EH (cell line): ENCODE results near the gene RAB7A.

Experiments
- DNase-seq: peaks from one replicate; pipeline ENCODE4 v3.0.0-alpha.2; 2015; ENCODE audit warnings: low read depth

The RAB7A gene

DNA sequence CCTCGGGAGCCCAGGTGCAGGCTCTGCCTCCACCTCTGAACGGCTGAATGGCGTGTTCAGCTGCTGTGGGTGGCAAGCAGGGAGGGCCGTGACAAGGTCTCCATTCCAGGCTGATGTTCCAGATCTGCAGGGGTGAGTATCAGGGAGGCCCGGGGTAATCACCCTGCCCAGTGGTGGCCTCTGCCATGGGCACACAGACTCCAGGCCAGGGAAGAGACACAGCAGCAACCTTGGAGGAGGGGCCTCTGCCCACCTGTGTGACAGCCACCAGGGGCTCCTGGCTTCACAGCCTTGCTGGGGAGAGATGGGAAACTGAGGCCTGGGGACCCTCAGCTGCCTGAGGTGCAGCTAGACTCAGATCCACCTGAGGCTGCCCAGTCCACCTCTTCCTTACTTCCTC is 127.8 kb downstream of the RAB7A start:
- DNase-seq: no peak

DNA sequence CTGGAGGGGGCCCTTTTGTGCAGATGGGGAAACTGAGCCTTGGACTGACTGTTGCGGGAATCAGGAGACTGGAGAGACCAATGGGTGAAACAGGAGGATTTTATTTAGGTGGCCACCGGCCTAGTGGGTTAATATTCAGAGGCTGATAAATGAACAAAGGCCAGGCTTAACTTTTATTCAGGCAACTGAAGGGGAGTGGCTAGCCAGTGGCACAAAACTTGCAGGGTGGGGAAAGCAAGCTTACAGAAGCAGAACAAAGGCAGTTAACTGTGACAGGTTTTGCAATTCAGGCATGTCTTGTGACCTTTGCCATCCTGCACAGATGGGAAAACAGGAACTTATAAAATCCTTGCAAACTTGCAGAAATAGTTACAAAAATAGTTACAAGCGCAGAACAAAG is 128.5 kb downstream of the RAB7A start:
- no peak for DNase-seq

DNA sequence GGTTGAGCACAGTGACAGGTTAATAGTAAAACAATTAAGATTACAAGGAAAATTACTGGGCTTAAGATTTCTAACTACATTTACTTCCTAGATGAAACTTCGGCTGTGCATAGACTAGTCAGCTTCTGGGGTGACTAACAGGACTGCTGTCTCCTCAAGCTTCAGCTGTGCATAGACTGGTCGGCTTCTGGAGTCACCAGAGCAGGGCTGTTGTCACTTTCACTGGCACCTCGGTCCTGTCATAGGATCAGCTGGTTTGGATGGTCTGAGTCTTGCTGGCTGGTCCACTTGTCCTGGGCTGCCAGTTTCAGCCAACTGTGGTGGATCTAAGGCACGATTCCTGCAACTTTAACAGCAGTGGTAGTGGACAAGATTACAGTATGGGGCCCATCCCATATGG is 129.6 kb downstream of the RAB7A start:
- DNase-seq: no peak

DNA sequence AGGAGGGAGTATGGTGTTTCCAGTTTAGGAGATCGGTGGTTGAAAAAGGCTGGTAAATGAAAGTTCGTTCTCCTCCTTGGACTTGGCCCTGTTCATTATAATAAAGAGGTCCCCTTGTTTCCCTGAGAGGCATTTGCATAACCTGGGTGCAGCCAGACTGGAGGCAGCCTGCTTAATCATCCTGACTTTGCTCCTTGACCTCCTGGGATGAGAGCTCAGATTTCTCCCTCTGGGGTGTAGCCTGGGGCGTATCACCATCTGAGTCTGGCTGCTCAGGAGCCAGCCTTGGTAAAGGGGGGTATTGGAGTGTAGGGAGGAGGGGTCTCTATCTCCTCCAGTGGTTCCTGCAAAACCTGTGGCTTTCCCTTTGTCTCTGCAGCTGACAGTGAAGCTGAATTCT is 132.2 kb downstream of the RAB7A start:
- no peak for DNase-seq

GRCh38 chr3:128859630-128860029 is 133.6 kb downstream of the RAB7A start:
- DNase-seq: no peak

- DNase-seq: no peak
These were observed 135.5 kb downstream of the RAB7A start for GRCh38 chr3:128861491-128861890.

- DNase-seq: no peak
These were observed 137.6 kb downstream of the RAB7A start for GRCh38 chr3:128863560-128863959.
